ENCODE measurements around the gene CCL4L2.
"Not testable (repeated sequence)": the region's sequence is repeated elsewhere in the genome, so short reads cannot be mapped to it uniquely, and the experiment has no call there.

The CCL4L2 gene

DNA sequence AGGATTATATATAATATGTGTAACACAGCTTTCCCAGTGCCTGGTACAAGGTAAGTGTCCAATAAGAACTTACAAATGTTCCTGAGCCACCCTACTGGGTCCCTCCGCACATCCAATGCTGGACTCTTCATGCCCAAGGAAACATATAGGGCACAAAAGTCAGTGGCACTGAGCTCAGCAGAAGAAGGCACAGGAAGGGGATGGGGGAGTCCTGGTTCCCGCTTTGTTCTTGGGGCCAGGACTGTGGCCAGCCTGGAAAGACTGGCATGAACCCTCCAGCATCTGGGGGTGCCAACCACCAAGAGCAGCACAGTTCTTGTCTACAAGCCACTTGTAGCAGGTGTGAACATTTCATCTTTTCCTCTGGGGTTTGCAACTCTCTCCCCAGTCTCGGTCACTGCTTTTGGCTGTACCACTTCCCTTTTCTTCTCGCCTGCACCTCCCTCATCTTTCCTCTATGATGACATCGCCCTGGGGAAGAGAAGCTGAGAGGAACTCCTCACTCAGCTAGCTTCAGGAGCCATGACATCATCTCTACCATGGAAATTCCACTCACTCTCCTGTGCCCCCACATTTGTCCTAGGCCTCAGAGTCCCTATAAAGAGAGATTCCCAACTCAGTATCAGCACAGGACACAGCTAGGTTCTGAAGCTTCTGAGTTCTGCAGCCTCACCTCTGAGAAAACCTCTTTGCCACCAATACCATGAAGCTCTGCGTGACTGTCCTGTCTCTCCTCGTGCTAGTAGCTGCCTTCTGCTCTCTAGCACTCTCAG, at the start of gene CCL4L2:
TSS of gene CCL4L2 (plus strand) at position 625 of the 773 bp plus-strand sequence.
- DNase-seq = not testable (repeated sequence)

DNA sequence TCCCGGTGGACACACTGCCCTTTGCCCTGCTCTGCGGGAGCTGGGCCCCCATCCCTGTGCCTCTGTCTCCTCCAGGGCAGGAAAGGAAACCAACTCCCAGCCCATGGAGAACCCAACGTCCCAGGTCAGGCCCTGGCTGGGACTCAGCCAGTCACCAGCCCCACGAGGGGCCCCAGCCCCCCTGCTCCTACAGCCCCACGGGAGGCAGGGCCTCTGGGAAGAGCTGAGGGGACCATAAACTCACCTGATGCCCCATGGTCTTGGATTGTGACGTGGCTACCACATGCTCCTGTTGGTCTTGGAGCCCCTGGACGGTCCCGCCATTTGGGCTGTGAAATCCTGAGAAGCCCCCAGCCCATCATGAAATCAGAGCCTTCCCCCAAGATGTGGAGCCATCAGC, 42.0 kb upstream of the CCL4L2 start:
- not testable (repeated sequence) for DNase-seq

DNA sequence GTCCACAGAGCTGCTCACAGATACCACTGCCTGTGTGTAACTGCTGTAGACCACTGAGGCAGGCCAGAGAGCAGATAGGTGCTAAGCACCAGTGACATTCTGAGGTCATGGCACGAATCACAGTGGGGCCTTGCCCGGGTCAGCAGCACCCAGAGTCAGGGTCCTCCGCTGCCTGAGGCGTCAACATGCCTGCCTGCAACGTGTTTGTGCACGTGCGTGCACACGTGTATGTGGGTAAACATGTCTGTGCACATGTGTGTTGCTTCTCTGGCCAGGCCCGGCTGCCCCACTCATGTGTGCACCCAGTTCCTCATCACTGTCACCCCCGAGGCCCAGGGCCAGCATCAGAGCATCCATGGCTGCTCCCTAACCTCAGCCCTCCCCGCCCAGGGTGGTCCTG, 34.3 kb upstream of the CCL4L2 start, which contains the start of gene TBC1D3B:
TSS of gene TBC1D3B (minus strand) at position 101 of the 400 bp plus-strand sequence. CDS start 1,586 bp downstream, outside the sequence.
- DNase-seq = not testable (repeated sequence)

DNA sequence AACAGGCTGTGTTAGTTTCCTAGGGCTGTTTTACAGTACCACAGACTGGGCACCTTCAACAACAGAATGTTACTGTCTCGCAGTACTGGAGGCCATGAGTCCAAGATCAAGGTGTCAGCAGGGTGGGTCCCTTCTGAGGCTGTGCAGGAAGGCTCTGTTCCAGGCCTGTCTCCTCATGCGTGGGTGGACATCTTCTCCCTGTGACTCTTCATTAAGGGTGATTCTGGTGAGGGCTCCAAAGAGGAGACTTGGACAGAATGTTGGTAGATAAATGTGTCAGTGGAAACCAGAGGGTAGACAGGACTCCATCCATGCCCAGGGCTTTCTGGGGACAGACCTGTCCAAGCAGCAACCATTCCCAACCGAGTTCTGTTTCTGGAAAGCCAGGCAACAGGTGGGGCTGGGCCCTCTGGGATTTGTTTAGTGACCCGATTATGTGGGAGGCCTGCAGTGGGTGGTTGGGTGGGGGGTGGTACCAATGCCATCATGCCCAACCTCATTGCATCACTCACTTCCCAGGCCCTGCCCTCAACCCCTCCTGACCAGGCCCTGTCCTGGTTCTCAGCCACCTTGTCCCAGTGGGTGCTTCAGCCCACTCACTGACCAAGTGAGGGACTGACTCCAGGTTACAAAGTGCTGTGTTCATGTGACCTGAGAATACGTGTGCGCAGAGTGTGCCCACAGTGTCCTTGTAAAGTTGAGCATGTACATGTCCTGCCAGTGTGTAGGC, 29.3 kb upstream of the CCL4L2 start:
- DNase-seq = not testable (repeated sequence)

DNA sequence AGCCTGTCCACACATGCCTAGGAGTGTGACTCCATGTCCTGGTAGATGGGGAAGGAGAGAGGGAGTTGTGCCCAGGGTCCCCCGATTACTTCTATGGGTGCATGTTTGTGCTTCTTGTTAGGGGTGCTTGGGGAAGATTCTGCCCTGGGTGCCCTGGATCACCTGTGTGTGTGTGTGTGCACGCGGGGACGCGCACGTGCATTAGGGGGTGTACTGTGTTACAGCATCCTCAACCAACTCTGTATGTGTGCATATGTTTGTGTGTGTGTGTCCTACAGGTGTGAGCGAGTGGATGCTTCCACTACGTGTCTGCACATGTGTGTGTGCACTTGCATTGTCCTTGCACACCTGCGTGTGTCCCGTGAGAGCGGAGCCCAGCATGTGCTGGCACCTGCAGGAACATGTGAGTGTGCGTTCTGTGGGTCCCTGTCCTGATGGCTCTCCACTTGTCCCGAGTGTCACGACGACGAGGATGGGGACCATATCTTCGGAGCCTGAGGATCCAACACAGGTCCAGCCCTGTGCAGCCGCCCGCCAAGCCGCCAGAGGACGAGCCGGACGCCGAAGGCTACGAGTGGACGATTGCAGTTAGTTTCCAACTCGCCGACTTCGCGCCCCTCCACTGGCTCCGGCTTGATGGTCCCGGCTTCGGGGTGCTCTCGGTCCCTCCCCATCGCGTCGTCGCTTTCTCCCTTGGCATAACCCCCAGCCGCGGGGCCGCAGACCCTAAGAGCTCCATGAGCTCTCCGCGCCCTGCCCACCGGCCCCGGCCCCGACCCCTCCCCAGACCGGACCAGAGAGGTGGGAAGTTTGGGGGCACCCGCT, 28.5 kb upstream of the CCL4L2 start:
- no peak for DNase-seq

DNA sequence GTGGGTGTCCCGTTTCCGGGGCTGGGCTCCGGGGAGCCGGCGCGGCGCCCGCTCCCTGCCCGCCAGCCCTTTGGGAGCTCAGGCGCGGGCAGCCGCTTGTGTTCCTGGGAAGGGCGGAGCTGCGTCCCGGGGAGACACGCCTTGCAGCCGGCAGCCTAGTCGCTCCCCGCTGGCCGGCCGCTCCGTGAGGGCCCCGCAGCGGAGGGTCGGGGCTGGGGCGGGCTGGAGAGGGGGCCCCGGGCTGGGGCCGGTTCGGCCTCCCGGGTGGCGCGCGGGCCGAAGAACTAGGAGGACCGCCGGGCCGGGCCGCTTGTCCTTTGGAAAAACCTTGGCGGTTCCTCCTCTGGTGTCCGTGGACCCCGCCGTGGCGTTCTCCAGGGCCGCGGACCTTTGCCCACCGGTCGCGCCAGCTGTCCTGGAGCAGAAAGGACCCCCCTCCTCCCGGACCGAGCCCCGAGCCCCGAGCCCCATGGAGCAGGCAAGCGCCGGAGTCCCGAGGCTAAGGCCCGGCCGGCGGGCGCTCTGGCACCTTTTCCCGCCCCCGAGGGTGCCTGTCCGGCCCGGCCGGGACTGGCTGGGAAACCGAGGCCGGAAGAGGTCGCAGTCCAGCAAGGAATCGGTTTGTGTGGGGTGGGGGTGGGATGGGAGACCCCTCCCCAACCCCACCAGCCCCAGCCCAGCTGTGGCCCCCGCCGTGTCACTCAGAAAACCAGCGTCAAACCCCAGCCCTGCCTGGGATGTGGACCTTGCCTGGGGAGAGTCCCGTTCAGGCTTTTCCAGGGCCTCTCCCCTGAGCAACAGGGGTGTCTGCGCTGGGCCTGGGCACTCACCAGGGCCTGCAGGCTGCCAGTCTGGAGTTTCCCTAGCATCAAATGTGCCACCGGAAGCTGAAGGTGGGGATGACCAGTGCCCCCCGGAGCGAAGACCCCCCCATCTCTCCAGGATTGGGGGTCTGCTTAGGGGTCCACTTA, 27.6 kb upstream of the CCL4L2 start:
- no peak for DNase-seq

DNA sequence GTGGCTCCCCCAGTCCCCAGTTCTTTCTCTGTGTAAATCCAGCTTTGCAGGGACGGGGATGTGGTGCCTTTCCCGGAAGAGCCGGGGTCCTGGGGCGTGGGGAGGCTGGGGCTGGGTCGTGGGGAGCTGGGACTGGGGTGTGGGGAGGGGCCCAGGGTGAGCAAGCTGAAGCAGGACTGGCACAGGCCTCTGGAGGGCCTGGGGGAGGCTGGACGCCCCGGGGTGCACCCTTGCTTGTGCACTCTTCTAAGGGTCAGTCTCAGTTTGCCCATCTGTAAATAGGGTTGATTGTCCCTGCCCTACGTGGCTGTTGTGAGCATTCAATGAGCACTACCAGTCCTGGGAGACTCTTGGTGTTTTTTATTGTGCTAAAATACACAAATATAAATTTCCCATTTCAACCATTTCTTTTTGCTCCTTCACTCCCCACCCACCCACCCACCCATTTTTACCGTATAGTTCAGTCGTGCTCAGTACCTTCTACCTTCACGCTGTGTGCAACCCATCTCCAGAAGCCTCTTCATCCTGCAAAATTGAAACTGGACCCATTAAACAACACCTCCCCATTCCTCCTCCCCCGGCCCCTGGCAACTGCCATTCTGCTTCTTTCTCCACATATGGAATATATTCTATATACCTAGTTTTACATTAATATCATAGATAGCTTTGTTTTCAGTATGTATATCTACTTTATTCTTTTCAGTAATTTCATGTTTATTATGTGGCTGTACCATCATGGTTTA, 26.7 kb upstream of the CCL4L2 start:
- no peak for DNase-seq

DNA sequence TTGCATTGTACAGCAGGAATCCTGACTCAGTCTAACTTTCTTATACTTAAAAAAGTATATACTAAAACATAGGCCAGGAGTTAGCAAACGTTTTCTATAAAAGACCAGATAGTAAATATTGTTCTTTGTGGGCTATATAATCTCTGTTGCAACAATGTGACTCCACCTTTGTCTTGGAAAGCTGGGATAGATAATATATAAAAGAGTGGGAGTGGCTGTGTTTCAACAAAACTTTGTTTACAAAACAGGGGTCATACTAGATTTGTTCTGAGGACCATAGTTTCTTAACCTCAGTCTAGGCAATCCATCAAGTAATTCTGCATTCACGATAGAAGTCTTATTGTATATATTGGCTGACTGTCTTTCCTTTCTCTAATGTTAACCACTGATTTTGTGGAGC, 25.4 kb upstream of the CCL4L2 start:
- DNase-seq = no peak

DNA sequence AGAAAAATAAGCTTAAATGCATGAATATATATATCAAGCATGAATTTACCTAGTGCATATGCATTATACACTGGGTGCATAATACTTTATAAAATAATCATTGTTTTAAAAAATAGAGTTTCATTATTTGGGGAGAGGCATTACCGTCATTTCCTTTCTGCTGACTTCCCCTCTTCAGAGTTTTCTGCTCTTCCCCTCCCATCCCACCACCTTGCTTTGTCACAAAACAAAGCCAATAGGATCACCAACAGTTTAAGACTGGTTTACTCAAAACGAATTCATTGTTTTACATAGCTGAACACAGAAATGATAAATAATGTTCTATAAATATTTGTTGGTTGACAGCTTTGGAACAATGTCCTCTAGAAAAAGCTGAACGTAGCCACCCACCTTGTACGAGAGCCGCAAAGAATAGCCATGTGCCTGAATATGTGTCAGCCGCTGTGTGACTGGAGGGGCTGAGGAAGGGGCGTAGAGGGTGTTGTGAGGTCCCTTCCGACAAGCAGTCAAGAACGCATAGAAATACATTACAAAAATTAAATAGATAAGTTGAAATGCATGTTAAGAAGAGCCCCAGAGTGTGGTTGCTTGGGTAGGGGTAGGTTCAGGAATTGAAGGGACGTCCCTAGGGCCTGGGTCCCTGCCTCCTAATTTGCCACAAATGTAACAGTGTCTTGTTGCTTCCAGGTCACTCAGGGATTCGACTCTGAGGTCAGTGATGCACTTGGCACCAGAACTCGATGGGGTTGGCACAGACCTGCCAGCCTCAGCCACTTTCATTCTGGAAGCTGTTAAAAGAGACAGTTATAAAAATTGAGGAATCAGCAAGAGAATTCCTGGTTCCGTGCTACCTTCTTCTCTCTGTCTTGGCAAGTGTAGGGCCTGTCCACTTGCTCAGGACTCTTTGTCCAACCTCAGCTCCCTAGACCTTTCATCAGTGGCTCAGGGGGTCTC, 23.8 kb upstream of the CCL4L2 start:
- DNase-seq = not testable (repeated sequence)

DNA sequence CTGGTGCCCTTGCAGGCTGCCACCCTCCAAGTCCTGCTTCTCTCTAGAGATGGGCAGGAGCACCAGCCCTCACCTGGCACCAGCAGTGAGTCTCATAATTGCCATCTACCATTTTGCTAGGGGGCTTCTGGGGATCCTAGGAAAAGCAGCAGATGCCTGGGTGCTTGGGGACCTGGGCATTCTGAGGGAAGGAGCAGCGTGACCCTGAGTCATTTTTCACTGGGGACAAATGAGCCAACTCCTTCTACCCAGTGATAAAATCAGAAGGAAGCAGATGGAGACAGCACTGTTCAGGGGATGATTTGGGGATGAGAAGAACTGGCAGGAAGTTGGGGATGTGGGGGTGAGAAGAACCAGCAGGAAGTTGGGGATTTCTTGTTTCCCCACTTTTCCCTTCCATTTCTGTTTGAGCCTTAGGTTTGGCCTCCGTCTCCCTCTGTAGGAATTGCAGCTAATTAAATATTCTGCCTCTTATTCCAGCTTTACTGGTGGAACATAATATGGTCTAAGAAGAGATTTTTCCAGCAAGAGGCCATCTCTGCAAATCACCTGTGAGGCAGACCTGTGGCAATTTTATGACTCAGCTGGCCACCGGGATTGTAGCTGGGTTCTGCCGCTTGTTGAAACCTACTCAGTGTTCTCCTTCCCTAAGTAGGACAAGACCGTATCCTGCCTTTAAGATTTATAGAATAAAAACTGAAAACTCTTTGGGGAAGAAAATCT, 22.8 kb upstream of the CCL4L2 start:
- not testable (repeated sequence) for DNase-seq

DNA sequence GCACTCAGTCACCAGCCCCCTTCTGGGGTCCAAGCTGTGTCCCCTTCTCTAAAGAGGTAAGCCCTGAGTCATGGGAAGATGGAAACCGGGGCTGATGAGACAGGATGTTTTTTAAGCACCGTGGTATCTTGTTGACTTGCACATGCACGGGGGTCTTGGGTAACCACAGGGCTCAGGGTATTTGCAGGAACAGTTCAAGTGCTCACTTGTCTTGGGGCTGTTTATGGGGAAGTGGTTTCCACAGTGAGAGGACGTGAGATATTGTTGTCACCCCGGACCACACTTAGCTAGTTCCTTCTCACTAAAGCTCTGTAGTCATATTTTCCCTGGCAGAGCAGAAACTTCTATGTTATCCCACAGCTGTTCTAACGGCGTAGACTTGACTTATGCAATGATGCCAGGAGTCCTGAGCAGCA, 22.0 kb upstream of the CCL4L2 start:
- no peak for DNase-seq

DNA sequence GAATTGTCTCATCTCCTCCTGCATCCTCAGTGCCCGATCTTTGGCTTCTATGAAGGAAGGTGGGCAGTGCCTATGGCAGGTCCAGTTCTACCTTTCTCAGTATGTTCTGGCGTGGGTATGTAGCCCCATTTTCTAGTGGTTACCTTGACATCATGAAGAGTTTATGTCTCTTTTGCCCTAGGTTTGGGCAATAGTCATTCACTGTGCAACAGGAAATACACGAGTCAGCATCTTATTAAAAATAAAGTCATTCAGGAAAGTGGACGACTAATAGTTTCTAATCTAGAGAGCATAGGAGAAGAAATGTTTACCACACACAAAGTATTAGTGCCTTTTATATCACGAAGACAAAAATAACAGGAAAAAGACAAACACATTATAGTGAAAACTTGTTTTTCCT, 20.9 kb upstream of the CCL4L2 start:
- not testable (repeated sequence) for DNase-seq

DNA sequence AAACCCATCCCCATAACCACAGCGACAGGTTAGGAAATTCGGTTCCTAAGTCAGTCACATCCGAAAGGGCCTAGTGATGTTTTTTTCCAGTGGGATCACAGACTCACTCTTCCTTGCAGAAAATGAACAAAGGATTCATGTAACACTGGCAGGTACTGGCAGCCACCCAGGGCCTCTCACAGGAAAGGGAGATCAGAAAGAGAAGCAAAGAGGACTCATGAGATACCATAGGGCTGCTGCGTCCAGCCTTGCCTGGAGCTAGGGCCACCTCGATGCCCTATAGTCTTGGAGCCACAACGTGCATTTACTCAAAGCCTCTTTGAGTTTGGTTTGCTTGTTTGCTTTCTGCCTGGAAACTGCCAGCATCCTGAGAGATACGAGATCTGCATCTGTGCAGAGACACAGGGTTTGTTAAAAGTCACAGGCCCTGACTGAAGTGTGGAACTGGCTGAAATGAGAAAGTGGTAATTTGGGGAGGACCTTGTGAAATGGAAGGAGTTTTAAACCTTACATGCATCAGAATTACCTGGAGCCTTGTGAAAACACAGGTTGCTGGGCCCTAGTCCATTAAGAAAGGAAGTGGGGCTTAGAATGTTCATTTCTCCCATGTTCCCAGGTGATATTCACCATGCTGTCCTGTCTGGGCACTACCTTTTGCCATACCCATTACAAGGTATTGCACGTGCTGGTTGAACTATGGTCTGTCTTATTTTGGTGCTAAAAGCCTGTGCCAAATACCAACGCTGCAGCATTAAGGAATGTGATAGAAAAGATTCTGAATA, 20.1 kb upstream of the CCL4L2 start:
- not testable (repeated sequence) for DNase-seq

DNA sequence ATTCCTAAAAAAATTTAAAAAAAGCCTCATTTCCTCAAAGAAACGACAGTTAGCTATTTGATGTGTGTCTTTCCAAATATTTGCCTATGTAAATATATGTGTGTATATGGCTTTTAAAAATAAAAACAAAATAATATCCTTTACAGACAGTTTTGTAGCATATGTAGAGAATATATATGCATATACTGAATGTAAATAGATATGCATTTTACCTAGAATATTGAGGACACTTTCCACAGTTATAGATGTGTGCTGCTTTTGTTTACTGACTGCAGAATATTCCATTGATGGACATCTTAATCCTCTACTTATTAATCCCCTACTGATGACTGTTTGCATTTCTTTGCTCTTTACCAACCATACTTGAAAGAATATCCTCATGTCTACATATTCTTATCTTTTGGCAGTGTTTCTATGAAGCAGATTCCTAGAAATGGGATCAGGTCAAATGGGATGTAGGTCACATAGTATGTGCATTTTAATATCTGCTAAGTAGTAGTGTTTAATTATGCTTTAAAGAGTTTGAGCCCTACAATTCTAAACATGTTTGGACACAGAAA, 17.6 kb upstream of the CCL4L2 start:
- DNase-seq = no peak

DNA sequence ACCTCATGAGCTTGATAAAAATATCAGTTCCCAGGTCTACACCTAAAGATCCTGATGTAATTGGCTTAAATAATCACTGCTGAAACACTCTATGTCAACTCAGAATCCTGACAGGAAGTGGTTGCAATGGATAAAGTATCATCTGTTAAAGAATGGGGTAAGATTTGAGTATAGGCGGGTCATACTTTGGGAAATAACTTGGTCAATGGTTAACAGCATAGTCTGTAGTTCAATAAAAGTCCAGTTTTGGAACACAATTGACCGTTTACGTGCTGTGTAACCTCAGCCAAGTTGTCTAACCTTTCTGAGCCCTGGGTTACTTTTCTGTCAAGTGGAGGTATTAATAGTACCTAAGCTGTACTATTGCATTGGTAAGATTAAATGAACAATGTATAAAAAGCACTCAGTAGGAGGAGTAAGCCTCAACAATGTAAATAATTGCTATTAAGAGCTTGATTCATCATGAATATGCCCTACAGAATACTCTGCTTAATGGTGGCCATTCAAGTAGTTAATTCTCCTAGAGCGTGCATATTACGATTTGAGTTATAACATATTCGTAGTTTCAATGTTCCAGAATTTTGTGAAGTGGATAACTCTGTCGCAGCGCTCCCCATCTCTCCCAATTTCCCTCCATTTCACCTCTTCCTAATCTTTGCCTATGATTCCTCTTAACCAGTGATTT, 16.6 kb upstream of the CCL4L2 start:
- not testable (repeated sequence) for DNase-seq

DNA sequence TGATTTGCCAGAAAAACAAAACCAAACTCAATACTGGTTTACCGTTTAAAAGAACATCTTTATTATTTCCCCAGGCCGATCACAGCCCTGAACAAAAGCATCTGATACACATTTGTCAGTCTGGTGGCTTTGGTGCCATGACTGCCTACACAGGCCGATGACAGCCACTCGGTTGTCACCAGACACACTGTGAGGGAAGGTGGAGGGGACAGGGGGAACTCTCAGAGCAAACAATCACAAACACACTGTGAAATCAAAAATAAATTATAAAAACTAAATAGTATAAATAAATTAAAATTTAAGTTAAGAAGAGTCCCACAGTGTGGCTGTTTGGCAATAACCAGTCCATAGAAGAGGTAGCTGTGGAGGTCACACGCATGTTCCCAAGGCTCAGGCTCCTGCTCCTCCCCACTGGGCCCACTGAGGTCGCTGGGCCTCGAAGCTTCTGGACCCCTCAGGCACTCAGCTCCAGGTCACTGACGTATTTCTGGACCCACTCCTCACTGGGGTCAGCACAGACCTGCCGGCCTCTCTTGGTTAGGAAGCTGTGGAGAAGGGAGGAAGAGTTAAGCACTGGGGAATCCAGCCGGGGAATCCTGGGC, 15.9 kb upstream of the CCL4L2 start:
- DNase-seq = not testable (repeated sequence)
